ENCODE data around the gene TRIM27. TPM values are rescaled to one million over a fixed set of nuclear protein-coding genes. Genes with fewer than 3 reads are reported as not detected.

The TRIM27 gene
- 51.2 and 55.0 TPM in 2 replicates for total RNA-seq

DNA sequence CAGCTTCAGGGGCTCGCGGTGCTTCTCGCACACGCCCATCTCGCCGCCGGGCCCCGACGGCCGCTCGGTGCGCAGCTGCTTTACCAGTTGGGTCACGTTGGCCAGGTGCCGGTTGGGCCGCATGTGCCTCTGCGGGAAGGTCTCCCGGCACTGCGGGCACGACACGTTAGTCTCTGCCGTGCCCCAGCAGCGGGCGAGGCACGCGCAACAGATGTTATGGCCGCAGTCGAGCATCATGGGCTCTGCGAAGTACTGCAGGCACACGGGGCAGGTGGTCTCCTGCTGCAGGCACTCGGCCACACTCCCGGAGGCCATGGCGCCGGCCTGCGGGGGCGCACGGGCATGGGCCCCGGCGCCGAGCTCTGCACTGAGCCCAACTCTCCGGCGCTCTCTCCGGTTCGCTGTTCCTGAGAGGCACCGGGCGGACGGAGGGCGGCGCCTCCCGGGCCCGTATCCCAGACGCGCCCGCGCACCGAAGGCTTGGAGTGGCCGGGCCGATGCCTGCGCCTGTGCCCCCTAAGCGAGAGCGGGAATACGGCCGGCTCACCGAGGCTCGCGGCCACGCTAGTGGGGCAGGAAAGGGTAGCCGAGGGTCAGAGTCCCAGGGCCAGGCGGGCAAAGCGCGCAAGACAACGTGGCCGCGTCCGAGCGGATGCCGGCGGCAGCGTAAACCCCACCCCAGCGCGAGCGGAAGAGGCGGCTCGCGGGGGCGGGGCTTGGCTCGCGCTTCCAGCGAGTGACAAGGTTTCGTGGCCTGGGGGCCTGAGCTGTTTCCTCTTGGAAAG is at the start of gene TRIM27:
Gene TRIM27, minus strand, starts transcription at position 668 of the 785 bp plus-strand sequence. Its CDS starts 353 bp downstream, at position 315.

Other genes starting within 250 kb of the TRIM27 start
- gene ZNF311, start 81.3 kb upstream of the TRIM27 start, total RNA-seq: 0.49 and 1.0 TPM in 2 replicates
- gene OR2W1, start 121.2 kb upstream of the TRIM27 start, total RNA-seq: not detected in 2 replicates
- gene OR2B3, start 163.3 kb upstream of the TRIM27 start, total RNA-seq: not detected in 2 replicates
- gene OR2J1, start 175.5 kb upstream of the TRIM27 start, total RNA-seq: not detected in 2 replicates
- not detected in 2 replicates for gene OR2J3, start 184.1 kb upstream of the TRIM27 start, total RNA-seq
- gene OR2J2, start 246.9 kb upstream of the TRIM27 start, total RNA-seq: not detected in 2 replicates